GM23248 (cell line): ENCODE data around the gene AKR1A1.

Source experiments
- EZH2 ChIP-seq: fragments of 200-600 bp; sonication (generic); IDR thresholded peaks from 2 replicates; pipeline ENCODE4 v1.6.1; 2018; ENCODE audit warnings: antibody characterized with exemption, mild to moderate bottlenecking; ENCODE audit not compliant: insufficient read depth, poor library complexity, severe bottlenecking
- EZH2phosphoT487 ChIP-seq: fragments of 200-600 bp; sonication (generic); IDR thresholded peaks from 2 replicates; pipeline ENCODE4 v1.6.1; 2018; ENCODE audit warnings: antibody characterized with exemption, moderate library complexity, mild to moderate bottlenecking, low read depth; ENCODE audit not compliant: insufficient read depth

GRCh38 chr1:45518910-45519309 lies 31.7 kb upstream of the AKR1A1 start:
- no peak for TF ChIP-seq EZH2
- no peak for TF ChIP-seq EZH2phosphoT487
